ENCODE measurements around the gene NRGN.

DNA sequence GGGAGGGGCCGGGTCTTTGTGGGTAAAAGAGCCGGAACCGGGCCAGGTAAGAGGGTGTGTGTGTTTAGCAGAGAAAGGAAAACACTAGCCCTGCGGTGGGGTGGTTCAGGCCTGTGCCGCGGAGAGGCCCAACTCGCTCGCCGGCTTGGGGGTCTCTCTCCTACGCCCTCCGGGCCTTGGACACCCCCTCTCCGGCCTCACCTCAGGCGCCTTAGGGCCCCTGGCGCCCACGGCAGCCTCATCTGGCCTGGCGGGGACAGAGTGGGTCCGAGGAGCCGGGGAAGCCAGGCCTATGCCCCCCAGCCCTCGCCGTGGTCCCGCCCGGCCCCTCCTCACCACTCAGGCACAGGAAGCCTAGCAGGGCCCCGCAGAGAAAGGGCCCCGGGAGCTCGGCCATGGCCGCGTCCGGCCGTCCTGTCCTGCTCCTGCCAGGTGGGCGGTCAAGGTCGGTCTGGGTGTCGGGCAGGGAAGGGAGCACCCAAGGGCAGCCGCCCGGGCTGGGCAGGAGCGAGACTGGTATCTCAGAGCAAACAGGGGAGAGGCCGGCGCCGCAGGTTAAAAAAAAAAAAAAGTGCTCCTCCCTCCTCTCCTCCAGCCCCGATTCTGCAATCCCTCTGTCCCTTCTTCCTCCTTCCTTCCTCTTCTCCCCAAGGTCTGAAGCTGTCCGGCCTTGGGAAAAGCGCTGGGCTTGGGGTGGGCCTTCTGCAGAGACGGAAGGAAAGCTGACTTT lies 12.2 kb downstream of the NRGN start, which contains the start of gene VSIG2:
- TF ChIP-seq, protein P1, sequence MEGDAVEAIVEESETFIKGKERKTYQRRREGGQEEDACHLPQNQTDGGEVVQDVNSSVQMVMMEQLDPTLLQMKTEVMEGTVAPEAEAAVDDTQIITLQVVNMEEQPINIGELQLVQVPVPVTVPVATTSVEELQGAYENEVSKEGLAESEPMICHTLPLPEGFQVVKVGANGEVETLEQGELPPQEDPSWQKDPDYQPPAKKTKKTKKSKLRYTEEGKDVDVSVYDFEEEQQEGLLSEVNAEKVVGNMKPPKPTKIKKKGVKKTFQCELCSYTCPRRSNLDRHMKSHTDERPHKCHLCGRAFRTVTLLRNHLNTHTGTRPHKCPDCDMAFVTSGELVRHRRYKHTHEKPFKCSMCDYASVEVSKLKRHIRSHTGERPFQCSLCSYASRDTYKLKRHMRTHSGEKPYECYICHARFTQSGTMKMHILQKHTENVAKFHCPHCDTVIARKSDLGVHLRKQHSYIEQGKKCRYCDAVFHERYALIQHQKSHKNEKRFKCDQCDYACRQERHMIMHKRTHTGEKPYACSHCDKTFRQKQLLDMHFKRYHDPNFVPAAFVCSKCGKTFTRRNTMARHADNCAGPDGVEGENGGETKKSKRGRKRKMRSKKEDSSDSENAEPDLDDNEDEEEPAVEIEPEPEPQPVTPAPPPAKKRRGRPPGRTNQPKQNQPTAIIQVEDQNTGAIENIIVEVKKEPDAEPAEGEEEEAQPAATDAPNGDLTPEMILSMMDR (conservative IDR thresholded peaks at IDR 0.05): no peak
- no peak for TF ChIP-seq ZFX (IDR thresholded peaks at IDR 0.05)

All from C4-2B (cell line).